ENCODE results near the gene CTRL. TPM values are rescaled to one million over a fixed set of nuclear protein-coding genes. Genes with fewer than 3 reads are reported as not detected.

Gene CTRL
- total RNA-seq, 2 donors from 2014 or later = 0.59 TPM; not detected in 1

- H3K9me3 ChIP-seq = no peaks in the 10 kb centered on the region
- TF ChIP-seq CTCF (IDR thresholded peaks at IDR 0.05) = no peak
- no peak overlapping the region for H3K4me3 ChIP-seq
- DNase-seq (ENCODE audit: low spot score) = no peak
- H3K36me3 ChIP-seq = peaks cover 7% of the 10 kb centered on the region
- H3K4me1 ChIP-seq = peaks cover 0 to 30% of the 10 kb centered on the region in 2 donors
- no peak overlapping the region for H3K27ac ChIP-seq
- no peaks in the 10 kb centered on the region for H3K27me3 ChIP-seq
Observed at GRCh38 chr16:67932462-67932840, 789 bp upstream of the CTRL start.

- H3K4me1 ChIP-seq = peaks cover 0 to 36% of the 10 kb centered on the region in 2 donors
- no peak overlapping the region for H3K4me3 ChIP-seq
- TF ChIP-seq CTCF (IDR thresholded peaks at IDR 0.05) = no peak
- peaks cover 10% of the 10 kb centered on the region for H3K36me3 ChIP-seq
- no peak for DNase-seq (ENCODE audit: low spot score)
- H3K27ac ChIP-seq = no peak overlapping the region
- no peaks in the 10 kb centered on the region for H3K9me3 ChIP-seq
- no peaks in the 10 kb centered on the region for H3K27me3 ChIP-seq
Observed at GRCh38 chr16:67930678-67931211, 917 bp downstream of the CTRL start.

- no peak for TF ChIP-seq CTCF (IDR thresholded peaks at IDR 0.05)
- peaks cover 10% of the 10 kb centered on the region for H3K36me3 ChIP-seq
- H3K4me3 ChIP-seq = no peak overlapping the region
- H3K27ac ChIP-seq = no peak overlapping the region
- no peaks in the 10 kb centered on the region for H3K9me3 ChIP-seq
- no peaks in the 10 kb centered on the region for H3K27me3 ChIP-seq
- DNase-seq (ENCODE audit: low spot score) = no peak
- H3K4me1 ChIP-seq = peaks cover 0 to 38% of the 10 kb centered on the region in 2 donors
Observed at GRCh38 chr16:67930191-67930590, 1.5 kb downstream of the CTRL start.

GRCh38 chr16:67928561-67929364 lies 2.9 kb downstream of the CTRL start:
- TF ChIP-seq CTCF (IDR thresholded peaks at IDR 0.05) = peak; percentile 86 to 92
- H3K4me3 ChIP-seq = no peak overlapping the region
- DNase-seq (ENCODE audit: low spot score) = no peak
- no peaks in the 10 kb centered on the region for H3K9me3 ChIP-seq
- no peak overlapping the region for H3K27ac ChIP-seq
- peaks cover 10% of the 10 kb centered on the region for H3K36me3 ChIP-seq
- H3K4me1 ChIP-seq = peaks cover 0 to 27% of the 10 kb centered on the region in 2 donors
- no peaks in the 10 kb centered on the region for H3K27me3 ChIP-seq

- Histone ChIP-seq H3K27me3 (no peaks in the 10 kb centered on the region), H3K36me3 (peaks cover 10% of the 10 kb centered on the region), H3K27ac (no peak overlapping the region), H3K9me3 (no peaks in the 10 kb centered on the region), H3K4me3 (no peak overlapping the region), H3K4me1 (peaks cover 0 to 32% of the 10 kb centered on the region in 2 donors)
- no peak for DNase-seq (ENCODE audit: low spot score)
- no peak for TF ChIP-seq CTCF (IDR thresholded peaks at IDR 0.05)
Observed at GRCh38 chr16:67928147-67928546, 3.5 kb downstream of the CTRL start.

Measured in right atrium auricular region (tissue), 2 donors.